Tibial nerve (tissue), 3 donors: Measurements from ENCODE around the gene SAAL1.

Experiments used
- POLR2A ChIP-seq, 2 donors: fragments of 450-650 bp; IDR thresholded peaks; one replicate each; pipeline ENCODE4 v1.6.1; 2017; ENCODE audit warnings: antibody characterized with exemption in 2 of 2, mild to moderate bottlenecking in 2 of 2, moderate library complexity in 2 of 2
- TF ChIP-seq, protein P1 (sequence below), 5 experiments: fragments of 200-600 bp in 3 of 5; fragments of 450-650 bp in 2 of 5; sonication (generic) in 3 of 5; IDR thresholded peaks; one replicate each; pipeline ENCODE4 v1.5.1; 2016 to 2019; ENCODE audit warnings: antibody characterized with exemption in 5 of 5, mild to moderate bottlenecking in 3 of 5, moderate library complexity in 2 of 5

DNA sequence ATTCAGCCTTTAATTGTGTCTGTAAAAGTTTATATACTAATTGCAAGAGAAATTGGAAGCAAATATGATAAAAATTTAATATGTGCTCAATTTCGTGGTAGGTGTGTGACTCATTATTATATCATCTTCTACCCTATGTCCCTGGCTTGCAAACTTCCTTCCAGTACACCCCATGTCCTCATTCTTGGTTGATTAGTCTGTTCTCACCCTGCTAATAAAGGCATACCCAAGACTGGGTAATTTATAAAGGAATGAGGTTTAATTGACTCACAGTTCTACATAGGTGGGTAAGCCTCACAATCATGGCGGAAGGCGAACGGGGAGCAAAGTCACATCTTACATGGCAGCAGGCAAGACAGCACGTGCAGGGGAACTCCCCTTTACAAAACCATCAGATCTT, 38.4 kb upstream of the SAAL1 start:
- TF ChIP-seq, protein P1, sequence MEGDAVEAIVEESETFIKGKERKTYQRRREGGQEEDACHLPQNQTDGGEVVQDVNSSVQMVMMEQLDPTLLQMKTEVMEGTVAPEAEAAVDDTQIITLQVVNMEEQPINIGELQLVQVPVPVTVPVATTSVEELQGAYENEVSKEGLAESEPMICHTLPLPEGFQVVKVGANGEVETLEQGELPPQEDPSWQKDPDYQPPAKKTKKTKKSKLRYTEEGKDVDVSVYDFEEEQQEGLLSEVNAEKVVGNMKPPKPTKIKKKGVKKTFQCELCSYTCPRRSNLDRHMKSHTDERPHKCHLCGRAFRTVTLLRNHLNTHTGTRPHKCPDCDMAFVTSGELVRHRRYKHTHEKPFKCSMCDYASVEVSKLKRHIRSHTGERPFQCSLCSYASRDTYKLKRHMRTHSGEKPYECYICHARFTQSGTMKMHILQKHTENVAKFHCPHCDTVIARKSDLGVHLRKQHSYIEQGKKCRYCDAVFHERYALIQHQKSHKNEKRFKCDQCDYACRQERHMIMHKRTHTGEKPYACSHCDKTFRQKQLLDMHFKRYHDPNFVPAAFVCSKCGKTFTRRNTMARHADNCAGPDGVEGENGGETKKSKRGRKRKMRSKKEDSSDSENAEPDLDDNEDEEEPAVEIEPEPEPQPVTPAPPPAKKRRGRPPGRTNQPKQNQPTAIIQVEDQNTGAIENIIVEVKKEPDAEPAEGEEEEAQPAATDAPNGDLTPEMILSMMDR (IDR thresholded peaks at IDR 0.05) = no peak
- TF ChIP-seq POLR2A (IDR thresholded peaks at IDR 0.05) = no peak
